DOHH2 (cell line): Measurements from ENCODE around the gene MCC.

Experiments
- CTCF ChIP-seq: fragments of 200-600 bp; sonication (generic); IDR thresholded peaks from one replicate; pipeline ENCODE4 v1.5.1; 2014; ENCODE audit warnings: antibody characterized with exemption, mild to moderate bottlenecking, low read depth, low read length; ENCODE audit not compliant: poor library complexity, severe bottlenecking
- EZH2phosphoT487 ChIP-seq: fragments of 200-600 bp; sonication (generic); IDR thresholded peaks from 2 replicates; pipeline ENCODE4 v1.6.1; 2017; ENCODE audit warnings: borderline replicate concordance, mild to moderate bottlenecking, antibody characterized with exemption, low read length, moderate library complexity, mixed read lengths

GRCh38 chr5:113003763-113004162 lies 484.5 kb downstream of the MCC start:
- TF ChIP-seq CTCF (no peak), EZH2phosphoT487 (no peak)
